ENCODE results near the gene ANKS1B. TPM values are rescaled to one million over a fixed set of nuclear protein-coding genes. Genes with fewer than 3 reads are reported as not detected.

Gene ANKS1B
- total RNA-seq, 3 donors from 2014 or later (not counting 1 experiment from before 2014, with no cell fraction given), result not detected

DNA sequence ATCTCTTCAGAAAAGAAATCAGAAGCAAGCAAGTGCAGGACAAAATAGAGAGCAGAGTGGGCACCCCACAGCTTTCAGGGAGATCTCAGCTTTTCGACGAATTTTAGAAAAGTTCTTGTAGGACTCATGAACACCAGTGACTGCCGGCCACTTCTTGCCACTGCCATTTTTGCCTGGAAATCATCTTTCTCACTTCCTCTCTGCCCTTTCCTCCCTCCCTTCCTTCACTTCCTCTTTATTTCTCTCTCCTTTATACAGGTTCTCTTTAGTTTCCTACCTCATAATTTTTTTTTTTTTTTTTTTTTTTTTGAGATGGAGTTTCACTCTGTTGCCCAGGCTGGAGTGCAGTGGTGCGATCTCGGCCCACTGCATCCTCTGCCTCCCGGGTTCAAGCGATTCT is 1154.1 kb downstream of the ANKS1B start:
- Mint-ChIP-seq H3K27me3 (ENCODE audit: low read depth in 2 of 2) (peaks cover 4 to 14% of the 10 kb centered on the region in 2 donors), H3K9me3 (no peaks in the 10 kb centered on the region), H3K36me3 (no peaks in the 10 kb centered on the region), H3K4me3 (no peak overlapping the region), H3K4me1 (no peaks in the 10 kb centered on the region), H3K27ac (no peak overlapping the region)
- H3K4me3 ChIP-seq (ENCODE audit: low read length), result no peak overlapping the region
- TF ChIP-seq, protein P1, sequence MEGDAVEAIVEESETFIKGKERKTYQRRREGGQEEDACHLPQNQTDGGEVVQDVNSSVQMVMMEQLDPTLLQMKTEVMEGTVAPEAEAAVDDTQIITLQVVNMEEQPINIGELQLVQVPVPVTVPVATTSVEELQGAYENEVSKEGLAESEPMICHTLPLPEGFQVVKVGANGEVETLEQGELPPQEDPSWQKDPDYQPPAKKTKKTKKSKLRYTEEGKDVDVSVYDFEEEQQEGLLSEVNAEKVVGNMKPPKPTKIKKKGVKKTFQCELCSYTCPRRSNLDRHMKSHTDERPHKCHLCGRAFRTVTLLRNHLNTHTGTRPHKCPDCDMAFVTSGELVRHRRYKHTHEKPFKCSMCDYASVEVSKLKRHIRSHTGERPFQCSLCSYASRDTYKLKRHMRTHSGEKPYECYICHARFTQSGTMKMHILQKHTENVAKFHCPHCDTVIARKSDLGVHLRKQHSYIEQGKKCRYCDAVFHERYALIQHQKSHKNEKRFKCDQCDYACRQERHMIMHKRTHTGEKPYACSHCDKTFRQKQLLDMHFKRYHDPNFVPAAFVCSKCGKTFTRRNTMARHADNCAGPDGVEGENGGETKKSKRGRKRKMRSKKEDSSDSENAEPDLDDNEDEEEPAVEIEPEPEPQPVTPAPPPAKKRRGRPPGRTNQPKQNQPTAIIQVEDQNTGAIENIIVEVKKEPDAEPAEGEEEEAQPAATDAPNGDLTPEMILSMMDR (IDR thresholded peaks at IDR 0.05), result no peak
- H3K27ac ChIP-seq (ENCODE audit: low read length), result no peak overlapping the region
- H3K4me1 ChIP-seq (ENCODE audit: control insufficient read depth, insufficient read depth, low read length), result no peaks in the 10 kb centered on the region
- ATAC-seq, result no peak
- no peaks in the 10 kb centered on the region for H3K36me3 ChIP-seq (ENCODE audit: control insufficient read depth, insufficient read depth, low read length)
- H3K27me3 ChIP-seq (ENCODE audit: control insufficient read depth, insufficient read depth, low read length), result peaks cover 2% of the 10 kb centered on the region
- DNase-seq, result no peak
- H3K9me3 ChIP-seq (ENCODE audit: control insufficient read depth, insufficient read depth, low read length), result no peaks in the 10 kb centered on the region
- intact Hi-C loops (cut with micrococcal nuclease), result no loop called here
- 92% methylated on average over 7 of the region's 7 CpGs for WGBS (ENCODE audit: insufficient coverage)

DNA sequence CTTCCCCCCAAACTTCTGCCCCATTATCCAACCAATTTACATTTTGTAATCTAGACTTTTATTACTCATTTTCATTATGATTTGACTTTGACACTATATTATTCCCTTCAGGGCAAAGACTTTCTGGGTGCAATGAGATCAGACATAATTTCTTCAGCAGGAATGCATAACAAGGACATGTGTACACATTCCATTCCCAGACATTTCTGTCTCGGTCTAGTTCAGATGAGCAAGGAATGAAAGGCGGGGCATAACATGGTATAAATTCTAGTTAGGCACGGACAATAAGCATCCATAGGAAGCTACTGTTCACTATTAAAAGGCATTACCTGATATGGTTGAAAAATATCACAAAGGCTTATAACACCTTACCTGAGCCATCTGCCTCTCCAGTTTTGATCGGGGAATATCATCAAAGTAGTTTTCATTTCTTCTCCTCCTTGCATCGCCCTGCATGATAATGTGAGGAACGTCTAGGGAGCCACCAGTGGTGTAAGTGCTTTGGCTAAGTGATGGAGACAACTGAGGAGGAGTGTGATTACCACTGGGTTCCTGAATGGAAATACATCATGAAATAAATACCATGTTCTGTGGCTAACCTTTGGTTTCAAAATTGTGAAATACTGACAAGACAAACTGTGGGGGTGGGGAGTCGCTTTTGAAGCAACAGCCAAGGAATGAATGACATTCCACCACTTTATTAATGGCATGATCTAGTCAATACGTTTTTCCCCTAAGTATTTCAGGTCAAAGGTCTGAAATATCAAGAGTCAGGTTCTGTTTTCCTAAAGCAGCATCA is 1155.7 kb downstream of the ANKS1B start:
- no peaks in the 10 kb centered on the region for H3K4me1 ChIP-seq (ENCODE audit: control insufficient read depth, insufficient read depth, low read length)
- H3K9me3 Mint-ChIP-seq, result no peaks in the 10 kb centered on the region
- no peak overlapping the region for H3K4me3 ChIP-seq (ENCODE audit: low read length)
- H3K4me1 Mint-ChIP-seq, result no peaks in the 10 kb centered on the region
- no peak for DNase-seq
- H3K27ac ChIP-seq (ENCODE audit: low read length), result no peak overlapping the region
- no peak for ATAC-seq
- no peaks in the 10 kb centered on the region for H3K27me3 ChIP-seq (ENCODE audit: control insufficient read depth, insufficient read depth, low read length)
- no peaks in the 10 kb centered on the region for H3K9me3 ChIP-seq (ENCODE audit: control insufficient read depth, insufficient read depth, low read length)
- TF ChIP-seq, protein P1 (IDR thresholded peaks at IDR 0.05), result no peak
- 86% methylated on average over 7 of the region's 8 CpGs for WGBS (ENCODE audit: insufficient coverage)
- H3K36me3 ChIP-seq (ENCODE audit: control insufficient read depth, insufficient read depth, low read length), result no peaks in the 10 kb centered on the region
- H3K27me3 Mint-ChIP-seq (ENCODE audit: low read depth in 2 of 2), result peaks cover 4 to 15% of the 10 kb centered on the region in 2 donors
- intact Hi-C loops (cut with micrococcal nuclease), result no loop called here
- no peak overlapping the region for H3K4me3 Mint-ChIP-seq
- H3K36me3 Mint-ChIP-seq, result no peaks in the 10 kb centered on the region
- no peak overlapping the region for H3K27ac Mint-ChIP-seq

DNA sequence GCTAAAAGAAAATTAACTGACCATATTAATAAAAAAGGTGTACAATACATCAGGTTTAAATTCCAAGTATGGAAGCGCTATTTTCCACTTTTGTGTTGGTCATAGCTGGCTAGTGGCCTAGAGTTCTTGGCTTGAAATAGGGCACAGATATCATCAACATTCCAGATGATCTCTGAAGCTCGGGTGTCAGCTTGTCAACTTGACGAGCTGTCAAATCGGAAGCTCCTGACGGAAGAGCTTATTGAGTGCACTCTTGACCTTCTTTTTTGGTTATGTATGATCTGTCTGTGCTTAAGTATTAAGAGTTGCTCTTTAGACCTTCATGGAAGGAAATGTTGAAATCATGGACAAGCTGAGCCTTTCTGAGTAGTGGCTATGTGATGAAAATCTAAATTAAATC is 1161.7 kb downstream of the ANKS1B start:
- H3K27ac ChIP-seq (ENCODE audit: low read length), result no peak overlapping the region
- H3K4me1 ChIP-seq (ENCODE audit: control insufficient read depth, insufficient read depth, low read length), result no peaks in the 10 kb centered on the region
- no peaks in the 10 kb centered on the region for H3K36me3 Mint-ChIP-seq
- H3K36me3 ChIP-seq (ENCODE audit: control insufficient read depth, insufficient read depth, low read length), result no peaks in the 10 kb centered on the region
- DNase-seq (no peak), ATAC-seq (no peak)
- H3K4me1 Mint-ChIP-seq, result no peaks in the 10 kb centered on the region
- H3K27me3 Mint-ChIP-seq (ENCODE audit: low read depth in 2 of 2), result peaks cover 11 to 20% of the 10 kb centered on the region in 2 donors
- H3K27ac Mint-ChIP-seq, result no peak overlapping the region
- no peak overlapping the region for H3K4me3 Mint-ChIP-seq
- H3K4me3 ChIP-seq (ENCODE audit: low read length), result no peak overlapping the region
- no peaks in the 10 kb centered on the region for H3K27me3 ChIP-seq (ENCODE audit: control insufficient read depth, insufficient read depth, low read length)
- intact Hi-C loops (cut with micrococcal nuclease), result no loop called here
- H3K9me3 ChIP-seq (ENCODE audit: control insufficient read depth, insufficient read depth, low read length), result no peaks in the 10 kb centered on the region
- TF ChIP-seq, protein P1 (IDR thresholded peaks at IDR 0.05), result no peak
- H3K9me3 Mint-ChIP-seq, result no peaks in the 10 kb centered on the region
- 89% methylated on average over 5 of the region's 5 CpGs for WGBS (ENCODE audit: insufficient coverage)

DNA sequence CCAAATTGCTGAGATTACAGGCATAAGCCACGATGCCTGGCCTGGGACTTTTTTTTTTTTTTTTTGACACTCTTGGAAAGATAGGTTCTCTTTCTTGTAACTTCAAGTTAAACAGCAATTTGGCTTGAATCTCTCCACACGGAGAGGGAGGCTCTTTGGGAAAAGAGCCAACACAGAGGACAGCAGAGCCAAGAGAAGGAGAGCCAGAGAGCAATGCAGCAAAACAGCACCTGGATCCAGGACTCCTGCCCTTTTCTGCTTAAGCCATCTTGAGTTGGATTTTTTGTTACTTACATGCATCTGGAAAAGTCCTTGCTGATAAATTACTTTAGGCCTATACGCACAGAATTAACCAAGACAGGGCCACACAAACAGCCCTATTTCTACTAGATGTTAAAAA is 1162.9 kb downstream of the ANKS1B start:
- WGBS (ENCODE audit: insufficient coverage), result 78% methylated on average over 3 of the region's 3 CpGs
- Histone ChIP-seq H3K27me3 (ENCODE audit: control insufficient read depth, insufficient read depth, low read length) (no peaks in the 10 kb centered on the region), H3K9me3 (ENCODE audit: control insufficient read depth, insufficient read depth, low read length) (no peaks in the 10 kb centered on the region), H3K27ac (ENCODE audit: low read length) (no peak overlapping the region), H3K36me3 (ENCODE audit: control insufficient read depth, insufficient read depth, low read length) (no peaks in the 10 kb centered on the region), H3K4me1 (ENCODE audit: control insufficient read depth, insufficient read depth, low read length) (no peaks in the 10 kb centered on the region), H3K4me3 (ENCODE audit: low read length) (no peak overlapping the region)
- ATAC-seq (no peak), DNase-seq (no peak)
- H3K9me3 Mint-ChIP-seq, result no peaks in the 10 kb centered on the region
- H3K27ac Mint-ChIP-seq, result no peak overlapping the region
- H3K36me3 Mint-ChIP-seq, result no peaks in the 10 kb centered on the region
- no peak overlapping the region for H3K4me3 Mint-ChIP-seq
- intact Hi-C loops (cut with micrococcal nuclease), result no loop called here
- peaks cover 7 to 20% of the 10 kb centered on the region in 2 donors for H3K27me3 Mint-ChIP-seq (ENCODE audit: low read depth in 2 of 2)
- H3K4me1 Mint-ChIP-seq, result no peaks in the 10 kb centered on the region
- TF ChIP-seq, protein P1 (IDR thresholded peaks at IDR 0.05), result no peak

All from natural killer cell (primary cell).